Keratinocyte (primary cell): ENCODE measurements around the gene MIB1.

Source experiments
- EZH2 ChIP-seq: IDR thresholded peaks from one replicate; pipeline ENCODE4 v1.6.1; 2012; ENCODE audit warnings: inconsistent platforms, mild to moderate bottlenecking, low read length, moderate library complexity
- TF ChIP-seq, protein P1 (sequence below), 3 experiments: IDR thresholded peaks in 1 of 3; conservative IDR thresholded peaks in 1 of 3; optimal IDR thresholded peaks in 1 of 3; 2 replicates in 2 of 3; 3 replicates in 1 of 3; pipeline versions ENCODE3 to v1.5.1; 2011; ENCODE audit warnings: low read length in 3 of 3, mild to moderate bottlenecking in 3 of 3, moderate library complexity in 2 of 3, control low read depth in 1 of 3, inconsistent platforms in 1 of 3; ENCODE audit not compliant: insufficient read depth in 2 of 3; ENCODE audit errors: extremely low read depth in 1 of 3

DNA sequence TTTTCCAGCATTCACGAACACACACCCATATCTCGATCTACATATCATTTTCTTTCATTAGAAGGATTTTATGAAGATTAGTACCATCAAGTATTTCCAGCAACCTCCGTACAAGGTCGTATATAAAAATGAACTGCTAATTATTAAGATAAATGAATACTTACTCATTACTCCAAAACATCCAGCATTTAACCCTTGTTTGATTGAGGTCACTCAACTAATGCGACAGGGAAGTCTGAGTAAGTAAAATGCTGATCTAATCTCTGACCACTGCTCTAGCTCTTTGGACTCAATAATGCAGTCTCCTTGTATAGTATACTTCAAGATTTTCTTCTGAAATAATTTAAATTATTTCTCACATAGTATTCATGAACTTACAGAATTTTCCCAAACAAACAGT is 38.0 kb upstream of the MIB1 start:
- TF ChIP-seq, protein P1, sequence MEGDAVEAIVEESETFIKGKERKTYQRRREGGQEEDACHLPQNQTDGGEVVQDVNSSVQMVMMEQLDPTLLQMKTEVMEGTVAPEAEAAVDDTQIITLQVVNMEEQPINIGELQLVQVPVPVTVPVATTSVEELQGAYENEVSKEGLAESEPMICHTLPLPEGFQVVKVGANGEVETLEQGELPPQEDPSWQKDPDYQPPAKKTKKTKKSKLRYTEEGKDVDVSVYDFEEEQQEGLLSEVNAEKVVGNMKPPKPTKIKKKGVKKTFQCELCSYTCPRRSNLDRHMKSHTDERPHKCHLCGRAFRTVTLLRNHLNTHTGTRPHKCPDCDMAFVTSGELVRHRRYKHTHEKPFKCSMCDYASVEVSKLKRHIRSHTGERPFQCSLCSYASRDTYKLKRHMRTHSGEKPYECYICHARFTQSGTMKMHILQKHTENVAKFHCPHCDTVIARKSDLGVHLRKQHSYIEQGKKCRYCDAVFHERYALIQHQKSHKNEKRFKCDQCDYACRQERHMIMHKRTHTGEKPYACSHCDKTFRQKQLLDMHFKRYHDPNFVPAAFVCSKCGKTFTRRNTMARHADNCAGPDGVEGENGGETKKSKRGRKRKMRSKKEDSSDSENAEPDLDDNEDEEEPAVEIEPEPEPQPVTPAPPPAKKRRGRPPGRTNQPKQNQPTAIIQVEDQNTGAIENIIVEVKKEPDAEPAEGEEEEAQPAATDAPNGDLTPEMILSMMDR (optimal IDR thresholded peaks at IDR 0.05 in 1 of 3, IDR thresholded peaks at IDR 0.05 in 1 of 3, conservative IDR thresholded peaks at IDR 0.05 in 1 of 3; ENCODE audit: extremely low read depth in 1 of 3, insufficient read depth in 2 of 3, low read length in 3 of 3), result no peak
- no peak for TF ChIP-seq EZH2
